ENCODE measurements around the gene NHS.
"Not testable (repeated sequence)": the region's sequence is repeated elsewhere in the genome, so short reads cannot be mapped to it uniquely, and the experiment has no call there.

Gene NHS

DNA sequence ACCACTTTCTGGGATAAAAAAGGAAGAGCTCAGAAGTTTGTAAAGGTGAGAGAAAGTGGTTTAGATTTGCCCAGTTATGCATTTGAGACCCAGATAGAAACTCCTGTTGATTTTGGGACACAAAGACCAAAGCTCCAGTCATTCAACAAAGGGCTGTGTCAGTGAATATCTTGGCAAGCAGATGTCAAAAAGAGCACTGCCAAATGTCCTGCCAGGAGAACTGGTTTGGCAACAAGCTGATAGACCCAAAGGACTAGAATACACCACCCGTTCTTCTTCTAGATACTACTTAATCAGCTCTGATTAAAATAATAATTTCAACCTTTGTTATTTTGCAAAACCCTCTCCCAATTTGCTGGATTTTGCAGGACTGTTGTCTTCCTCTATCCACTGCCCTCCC is 121.4 kb downstream of the NHS start:
- DNase-seq (ENCODE audit: low read depth in 2 of 2), result no peak

DNA sequence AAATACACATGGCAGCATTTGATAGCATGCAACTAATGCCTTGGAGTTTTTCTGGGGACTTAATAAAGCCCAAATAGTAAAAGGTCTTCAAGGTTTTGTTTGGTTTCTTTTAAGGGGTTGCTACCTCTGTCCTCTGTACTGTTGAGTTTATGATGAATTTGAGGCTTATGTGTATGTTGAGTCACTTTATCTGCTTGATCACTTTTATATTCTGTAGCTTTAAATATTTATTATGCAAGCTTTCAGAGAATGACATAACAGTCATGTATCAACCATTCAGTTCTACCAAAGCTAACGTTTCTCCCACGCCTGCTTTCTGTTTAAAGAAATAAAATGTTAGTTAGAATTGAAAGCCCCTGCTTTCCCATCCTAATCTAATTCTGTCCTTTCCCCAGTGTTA is 122.2 kb downstream of the NHS start:
- DNase-seq (ENCODE audit: low read depth in 2 of 2), result no peak

DNA sequence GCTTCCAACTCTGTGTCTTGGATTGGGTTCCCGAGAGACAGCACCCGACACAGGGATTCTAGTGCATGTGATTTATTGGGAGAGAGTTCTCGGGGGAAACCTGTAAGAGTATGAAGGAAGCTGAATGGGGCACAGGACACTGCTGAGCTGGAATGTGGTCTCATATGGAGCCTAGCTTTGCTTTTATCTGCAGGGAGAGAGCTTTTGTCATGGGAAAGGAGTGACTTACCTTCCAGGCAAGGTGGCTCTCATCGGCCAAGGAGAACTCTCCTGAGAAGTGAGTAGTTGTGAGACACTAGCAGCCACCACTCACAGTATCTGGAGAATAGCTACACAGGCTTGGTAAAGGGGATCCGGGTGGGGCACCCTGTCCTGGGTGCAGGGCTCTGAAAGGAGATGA is 124.5 kb downstream of the NHS start:
- no peak for DNase-seq (ENCODE audit: low read depth in 2 of 2)

DNA sequence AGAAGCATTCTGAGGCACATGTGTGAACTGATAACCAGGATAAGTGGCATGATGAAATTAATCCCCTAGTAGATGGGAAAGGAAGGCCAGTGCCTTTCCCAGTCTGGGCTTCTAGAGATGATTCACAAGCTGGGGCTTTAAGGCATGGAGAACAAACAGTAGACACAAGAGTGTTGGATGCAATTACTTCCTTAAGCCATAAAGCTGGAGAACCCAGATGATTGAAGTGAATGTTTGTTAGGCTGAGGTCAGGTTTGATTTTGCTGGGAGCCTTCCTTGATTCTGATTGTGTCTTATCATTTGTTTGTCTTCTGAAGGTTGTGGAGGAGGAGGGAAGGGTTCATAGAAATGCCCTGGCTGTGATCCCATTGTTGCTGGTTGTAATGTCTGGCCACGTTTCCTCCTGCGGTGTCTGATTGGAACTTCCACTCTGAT is 125.2 kb downstream of the NHS start:
- DNase-seq (ENCODE audit: low read depth in 2 of 2), result no peak

DNA sequence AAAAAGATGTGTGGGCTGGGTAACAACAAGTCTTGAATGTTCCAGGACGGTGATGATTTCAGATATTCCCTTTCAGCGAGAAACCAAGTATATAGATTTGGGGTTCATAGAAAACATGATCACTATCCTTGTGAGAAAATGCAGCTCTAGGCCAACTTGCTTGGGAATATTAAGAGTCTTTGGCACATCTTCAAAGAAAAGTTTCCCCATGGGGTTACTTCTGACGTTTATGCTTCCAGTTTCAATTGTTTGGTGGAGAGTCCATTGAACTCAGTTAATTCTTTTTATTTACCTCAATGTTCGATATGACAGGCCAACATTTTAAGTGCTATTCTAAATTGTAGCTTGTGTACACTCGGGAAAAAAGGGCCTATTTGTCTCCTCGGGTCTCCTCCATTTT is 126.7 kb downstream of the NHS start:
- no peak for DNase-seq (ENCODE audit: low read depth in 2 of 2)

DNA sequence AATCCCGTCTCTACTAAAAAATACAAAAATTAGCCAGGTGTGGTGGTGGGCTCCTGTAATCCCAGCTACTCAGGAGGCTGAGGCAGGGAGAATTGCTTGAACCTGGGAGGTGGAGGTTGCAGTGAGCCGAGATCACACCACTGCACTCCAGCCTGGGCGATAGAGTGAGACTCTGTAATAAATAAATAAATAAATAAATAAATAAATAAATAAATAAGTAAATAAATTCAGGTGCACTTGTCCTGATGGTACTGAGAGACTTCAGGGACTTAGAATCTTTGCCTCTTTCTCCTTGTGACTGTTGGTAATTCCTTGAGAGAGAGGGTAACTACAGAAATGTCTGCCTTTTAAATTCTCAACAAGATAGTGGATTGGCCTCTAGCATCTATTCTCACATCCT is 131.4 kb downstream of the NHS start:
- not testable (repeated sequence) for DNase-seq (ENCODE audit: low read depth in 2 of 2)

DNA sequence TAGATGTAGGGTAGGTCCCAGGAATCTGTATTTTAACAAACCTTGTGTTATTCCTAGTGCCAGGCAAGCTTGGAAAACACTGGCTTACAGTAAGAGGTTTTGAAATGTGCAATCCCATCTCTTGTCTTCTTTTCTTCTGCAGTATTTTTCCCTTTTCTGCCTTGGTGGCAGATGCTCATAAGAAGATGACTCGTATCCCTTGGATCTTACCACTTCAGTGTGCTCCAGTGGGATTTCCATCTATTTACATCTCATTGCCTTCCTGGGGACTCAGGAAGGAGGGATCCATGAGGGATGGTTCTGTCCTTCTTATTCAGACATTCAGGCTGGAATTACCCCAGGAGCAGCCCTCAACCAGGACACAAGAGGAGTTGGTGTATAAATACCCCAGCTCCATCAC is 136.6 kb downstream of the NHS start:
- no peak for DNase-seq (ENCODE audit: low read depth in 2 of 2)

DNA sequence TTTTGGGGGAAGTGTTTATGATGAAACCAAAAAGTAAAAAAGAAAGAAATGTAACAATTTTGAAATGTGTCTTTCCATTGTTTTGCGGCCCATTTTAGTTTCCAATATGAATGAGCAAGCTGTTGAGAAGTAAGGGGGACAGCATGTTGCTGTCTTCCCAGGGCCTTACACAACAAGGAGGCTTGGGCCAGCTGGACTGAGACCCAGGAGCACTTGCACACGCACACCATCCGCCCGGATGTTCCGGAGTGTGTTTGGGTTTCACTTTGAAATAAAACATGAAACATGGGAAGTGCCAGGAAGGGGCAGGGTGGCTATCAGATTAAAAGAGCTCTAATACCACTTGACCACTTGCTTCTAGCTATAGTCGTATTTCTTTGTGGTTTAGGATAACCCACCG is 144.4 kb downstream of the NHS start:
- DNase-seq (ENCODE audit: low read depth in 2 of 2), result no peak

DNA sequence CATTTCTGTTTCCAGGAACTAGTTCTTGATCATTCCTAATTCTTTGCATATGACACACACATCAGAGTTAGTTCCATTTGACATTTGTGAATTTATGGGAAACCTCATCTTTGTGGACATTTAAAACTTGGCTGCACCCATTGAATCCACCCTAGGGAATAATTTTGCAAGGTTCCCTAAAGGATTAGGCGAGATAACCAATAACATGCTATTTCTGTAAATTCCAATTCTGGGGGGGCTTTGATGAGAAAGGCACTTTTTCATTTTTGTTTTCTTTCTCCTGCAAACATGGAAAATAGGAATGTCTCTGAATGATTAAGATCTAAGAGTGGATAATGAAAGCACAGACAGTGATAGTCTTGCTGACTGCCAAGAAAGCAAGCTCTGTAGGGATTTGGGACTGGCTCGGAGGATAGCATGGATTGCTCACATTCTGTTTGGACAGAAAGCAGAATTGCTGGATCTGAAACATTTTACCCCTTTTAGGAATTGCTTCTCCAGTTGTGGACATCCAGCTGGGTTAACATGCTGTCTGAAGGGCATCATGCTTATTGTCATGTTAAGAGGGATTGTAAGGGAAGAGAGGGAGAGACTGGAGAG is 145.1 kb downstream of the NHS start:
- DNase-seq (ENCODE audit: low read depth in 2 of 2), result no peak

DNA sequence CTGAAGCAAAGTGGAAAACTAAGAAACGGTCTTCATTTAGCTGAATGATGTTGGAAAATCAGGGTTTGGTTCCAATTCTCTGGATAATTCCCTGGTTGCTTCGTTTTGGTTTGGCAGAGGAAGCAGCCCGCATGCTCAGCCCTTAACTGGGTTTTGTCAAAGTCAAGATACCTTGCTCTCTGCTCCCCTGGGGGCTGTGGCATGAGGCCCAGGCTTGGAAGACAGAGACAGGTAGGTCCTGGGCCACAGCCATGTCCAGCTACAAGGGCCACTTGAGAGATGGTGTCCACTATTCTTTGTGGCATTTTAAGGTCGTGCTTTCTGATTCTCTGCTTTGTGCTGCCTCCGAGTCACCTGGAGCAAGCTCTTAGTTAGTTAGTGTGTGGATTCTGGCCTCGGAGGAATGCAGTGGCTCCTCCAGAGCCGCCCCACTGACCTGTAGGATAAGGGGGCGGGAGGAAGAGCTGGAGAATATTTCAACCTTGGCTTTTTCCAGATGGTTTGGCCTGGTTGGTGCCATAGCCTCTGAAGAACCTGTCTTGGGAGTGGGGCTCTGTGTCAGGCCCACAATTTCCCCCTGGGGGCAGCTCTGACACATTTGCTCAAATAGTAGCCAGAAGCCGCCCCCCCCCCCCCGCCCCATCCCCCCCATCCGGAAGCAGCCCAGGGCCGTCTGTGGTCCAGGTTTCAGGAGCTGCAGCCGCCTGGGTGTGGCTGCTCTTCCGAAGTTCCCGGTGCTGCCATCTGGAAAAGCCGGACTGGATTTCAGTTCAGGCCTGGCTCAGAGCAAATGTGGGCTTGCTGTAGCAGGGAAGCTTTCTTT is 147.1 kb downstream of the NHS start:
- DNase-seq (ENCODE audit: low read depth in 2 of 2), result no peak

DNA sequence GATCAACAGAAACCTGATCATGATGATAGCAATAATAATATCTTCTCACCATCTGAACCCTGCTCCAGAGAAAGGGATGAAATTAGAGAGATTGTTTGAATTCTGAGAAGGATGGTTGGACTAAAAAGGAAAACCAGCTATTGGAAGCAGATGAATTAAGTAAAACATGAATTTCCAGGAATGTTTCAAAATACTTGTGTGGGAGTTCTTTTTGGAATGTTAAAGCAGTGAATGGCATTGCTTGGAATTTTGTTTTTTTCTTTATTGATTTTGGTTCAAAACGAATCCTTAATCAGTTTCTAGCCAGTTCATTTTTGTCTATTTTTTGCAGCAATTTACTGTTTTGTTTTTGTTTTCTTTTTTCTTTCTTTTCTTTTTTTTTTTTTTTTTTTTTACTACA is 150.3 kb downstream of the NHS start:
- DNase-seq (ENCODE audit: low read depth in 2 of 2), result no peak

DNA sequence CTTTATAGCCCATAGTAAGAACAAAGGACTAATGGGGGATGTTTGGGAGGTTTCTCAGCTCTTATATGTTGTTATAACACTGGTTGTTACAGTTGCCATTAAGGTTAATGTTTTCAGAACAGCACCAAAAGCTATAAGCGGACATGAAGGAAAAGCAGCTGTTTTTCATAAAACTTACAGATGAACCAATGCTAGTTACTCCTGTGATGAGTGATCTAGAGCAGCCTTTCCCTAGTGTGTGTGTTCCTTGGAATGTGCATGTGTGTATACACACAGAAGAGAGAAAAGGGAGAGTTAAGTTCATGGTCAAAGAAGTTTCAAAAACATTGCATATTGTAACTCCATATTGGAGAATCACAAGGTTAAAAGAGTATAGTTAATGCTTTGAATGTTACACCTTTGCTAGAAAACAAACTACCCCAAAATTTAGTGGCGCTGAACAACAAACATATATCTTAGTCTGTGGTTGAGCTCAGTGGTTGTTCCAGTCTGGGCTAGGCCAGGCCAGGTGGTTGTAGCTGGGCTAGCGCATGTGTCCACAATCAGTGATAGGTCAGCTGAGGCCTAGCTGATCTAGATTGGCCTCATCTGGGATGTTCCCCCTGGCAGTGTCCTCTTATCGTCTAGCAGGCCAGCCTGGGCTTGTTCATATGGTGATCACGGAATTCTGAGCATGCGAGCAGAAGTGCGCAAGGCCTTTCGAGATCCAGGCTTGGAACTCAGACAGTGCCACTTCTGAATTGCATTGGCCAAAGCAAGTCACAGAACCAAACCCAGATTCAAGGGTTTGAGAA is 151.0 kb downstream of the NHS start:
- no peak for DNase-seq (ENCODE audit: low read depth in 2 of 2)

DNA sequence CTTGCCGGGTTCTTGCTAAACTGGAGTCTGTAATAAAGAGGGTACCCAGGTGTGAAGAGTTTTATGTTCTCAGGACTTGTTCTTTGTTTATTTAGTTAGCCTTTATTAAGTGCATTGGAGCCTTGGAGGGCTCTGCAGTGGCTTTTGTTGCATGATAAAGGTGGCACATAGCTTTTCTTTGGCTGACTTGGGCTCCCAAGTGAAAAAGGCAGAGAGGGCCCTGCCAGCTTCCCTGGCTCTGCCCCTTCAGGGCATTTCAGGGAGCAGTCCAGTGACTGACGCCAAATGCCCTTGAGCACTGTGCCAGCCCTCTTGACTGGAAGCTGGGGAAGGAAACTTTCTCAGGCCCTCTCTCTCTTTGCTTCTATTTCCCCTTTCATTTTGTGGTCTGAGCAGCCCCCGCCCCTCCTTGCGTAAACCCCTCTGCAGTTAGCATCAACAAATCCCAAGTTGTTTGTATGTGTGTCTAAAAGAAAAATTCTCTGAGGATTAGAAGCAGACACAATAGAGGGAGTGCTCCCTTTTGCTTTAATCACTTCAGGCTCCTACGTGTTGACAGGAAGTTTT is 152.2 kb downstream of the NHS start:
- no peak for DNase-seq (ENCODE audit: low read depth in 2 of 2)

DNA sequence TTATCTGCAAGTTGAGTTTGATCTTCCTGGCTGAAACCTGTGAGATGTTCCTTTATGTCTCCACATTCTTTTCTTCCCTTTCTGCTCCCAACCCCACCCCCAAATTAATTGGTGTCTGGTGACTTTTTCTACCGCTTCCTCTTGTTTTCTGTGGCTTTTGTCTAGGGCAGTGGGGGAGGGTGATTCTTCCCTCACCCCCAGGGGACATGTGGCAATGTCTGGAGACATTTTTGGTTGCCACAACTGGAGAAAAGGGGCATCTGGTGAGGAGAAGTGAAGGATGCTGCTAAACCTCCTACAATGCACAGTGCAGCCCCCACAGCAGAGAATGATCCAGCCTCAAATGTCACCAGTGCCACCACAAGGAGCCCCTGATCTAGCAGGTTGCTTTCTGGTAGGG is 152.9 kb downstream of the NHS start:
- DNase-seq (ENCODE audit: low read depth in 2 of 2), result no peak

DNA sequence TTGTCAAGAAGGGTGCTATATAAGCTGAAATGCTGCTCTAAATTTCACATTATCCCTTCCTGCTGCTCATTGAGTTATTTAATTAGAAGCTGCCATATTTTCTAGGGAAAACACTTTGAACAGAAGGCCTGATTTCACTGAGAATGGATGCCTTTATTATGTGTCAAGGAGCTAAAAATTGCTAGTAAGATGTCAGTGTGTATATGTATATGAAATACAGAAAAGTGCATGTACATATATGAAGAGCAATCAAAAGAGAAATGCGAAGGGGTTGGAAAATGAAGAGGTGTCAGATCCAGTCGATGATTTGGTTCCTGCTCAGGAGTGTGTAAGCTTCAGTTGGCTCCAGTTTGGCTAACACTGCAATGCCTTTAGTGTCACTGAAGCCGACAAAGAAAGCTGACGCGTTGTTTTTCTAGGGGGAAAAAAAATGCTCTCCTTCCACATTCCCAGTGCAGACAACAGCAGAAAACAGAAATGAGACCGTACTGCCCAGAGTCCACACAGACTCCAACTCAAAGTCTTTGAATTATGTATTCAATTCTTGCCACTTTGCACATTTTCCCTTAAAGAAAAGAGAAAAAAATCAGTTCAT is 154.2 kb downstream of the NHS start:
- DNase-seq (ENCODE audit: low read depth in 2 of 2), result no peak

DNA sequence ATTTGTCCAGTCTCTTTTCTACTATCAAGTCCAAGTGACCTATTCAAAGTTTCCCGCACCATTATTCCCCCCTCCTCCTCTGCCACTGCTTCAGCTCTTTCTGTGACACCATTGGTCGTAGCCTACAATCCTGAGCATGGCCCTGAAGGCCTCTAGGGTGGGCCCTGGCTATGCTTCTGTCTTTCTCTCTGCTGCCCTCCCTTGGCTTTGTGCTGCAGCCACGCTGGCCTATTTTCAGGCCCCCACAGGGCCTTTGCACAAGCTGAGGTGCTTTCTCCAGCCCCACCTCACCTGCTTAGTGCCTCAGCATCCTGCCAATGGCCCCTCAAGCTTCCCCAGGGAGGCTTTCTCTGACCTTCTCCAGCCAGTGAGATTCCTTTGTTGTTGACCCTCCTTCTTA is 156.5 kb downstream of the NHS start:
- DNase-seq (ENCODE audit: low read depth in 2 of 2), result no peak

DNA sequence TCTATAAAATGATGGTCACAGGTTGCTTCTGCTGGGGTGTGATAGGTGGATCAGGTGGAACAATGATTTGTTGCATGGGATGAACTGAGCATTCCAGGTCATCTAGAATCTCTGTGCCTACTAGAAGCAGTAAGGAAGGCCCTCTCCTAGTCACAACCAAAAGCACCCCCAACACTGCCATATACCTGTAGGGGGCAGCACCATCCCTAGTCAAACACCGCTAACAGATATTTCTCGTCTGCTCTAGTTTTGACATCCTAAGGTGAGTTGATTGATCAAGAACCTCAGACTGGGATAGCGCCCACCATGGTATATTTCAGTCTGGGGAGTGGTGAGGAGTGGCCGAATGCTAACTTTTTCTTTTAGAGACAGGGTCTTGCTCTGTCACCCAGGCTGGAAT is 160.2 kb downstream of the NHS start:
- peak in 1 of 2 donors; percentile 2 for DNase-seq (ENCODE audit: low read depth in 2 of 2)

DNA sequence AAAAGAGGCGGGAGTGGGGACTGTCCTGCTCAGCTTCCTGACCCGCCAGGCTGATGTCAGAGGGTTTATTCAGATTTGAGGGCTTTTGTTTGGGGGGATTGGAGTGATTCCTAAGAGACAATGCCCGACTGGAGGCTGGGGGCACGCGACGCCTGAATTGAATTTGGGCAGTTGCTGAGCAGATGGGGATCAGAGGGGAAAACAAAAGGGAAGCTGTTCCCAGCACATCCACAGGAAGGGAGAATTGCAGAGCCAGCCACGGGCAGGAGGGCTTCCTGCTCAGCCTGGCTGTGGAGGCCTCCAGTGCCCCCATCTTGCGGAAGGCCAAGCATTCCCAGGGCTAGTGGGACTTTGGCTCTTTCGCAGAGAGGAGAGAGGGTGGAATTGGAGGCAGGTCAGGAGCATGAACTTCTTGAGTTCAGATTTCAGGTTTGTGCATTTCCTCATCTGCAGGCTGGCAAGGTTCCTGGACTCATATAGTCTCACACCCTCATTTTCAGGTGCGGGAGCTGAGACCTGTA is 162.8 kb downstream of the NHS start:
- no peak for DNase-seq (ENCODE audit: low read depth in 2 of 2)

DNA sequence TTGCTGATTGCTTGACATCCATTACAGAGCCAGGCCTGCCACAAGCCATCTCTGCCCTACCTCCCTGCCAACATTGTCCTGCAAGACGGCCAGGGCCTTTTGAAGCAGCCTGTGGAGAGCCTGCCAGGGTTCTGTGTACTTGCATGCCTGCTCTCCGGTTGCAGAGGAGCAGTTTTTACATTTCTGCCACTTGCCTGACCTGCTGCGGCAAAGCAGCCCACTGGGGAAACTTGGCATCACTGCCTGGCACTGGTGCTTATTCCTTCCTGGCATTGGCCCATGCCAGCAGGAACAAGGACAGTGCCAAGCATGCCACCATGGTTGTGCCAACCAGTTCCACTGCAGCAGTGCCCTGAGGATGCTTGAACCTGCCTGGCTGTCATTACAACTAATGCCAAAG is 167.1 kb downstream of the NHS start:
- DNase-seq (ENCODE audit: low read depth in 2 of 2), result no peak

DNA sequence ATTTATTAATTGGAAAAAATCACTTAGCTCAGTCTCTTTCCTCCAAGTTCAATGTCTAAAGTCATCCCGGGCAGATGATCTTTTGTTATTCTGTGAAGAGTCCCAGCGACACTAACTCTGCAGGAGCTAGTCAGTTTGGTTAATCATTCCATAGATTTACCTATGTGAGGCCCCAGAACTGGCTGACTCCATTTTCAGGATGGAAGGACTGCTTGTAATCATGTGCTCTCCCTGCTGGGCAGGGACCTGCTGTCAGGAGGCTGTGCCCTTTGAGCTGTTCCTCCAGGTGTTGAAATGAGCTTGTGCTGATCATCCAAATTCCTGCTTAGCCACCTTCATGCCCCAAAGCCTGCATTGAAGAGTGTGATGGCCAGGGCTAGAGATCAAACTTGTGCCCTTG is 169.8 kb downstream of the NHS start:
- no peak for DNase-seq (ENCODE audit: low read depth in 2 of 2)

DNA sequence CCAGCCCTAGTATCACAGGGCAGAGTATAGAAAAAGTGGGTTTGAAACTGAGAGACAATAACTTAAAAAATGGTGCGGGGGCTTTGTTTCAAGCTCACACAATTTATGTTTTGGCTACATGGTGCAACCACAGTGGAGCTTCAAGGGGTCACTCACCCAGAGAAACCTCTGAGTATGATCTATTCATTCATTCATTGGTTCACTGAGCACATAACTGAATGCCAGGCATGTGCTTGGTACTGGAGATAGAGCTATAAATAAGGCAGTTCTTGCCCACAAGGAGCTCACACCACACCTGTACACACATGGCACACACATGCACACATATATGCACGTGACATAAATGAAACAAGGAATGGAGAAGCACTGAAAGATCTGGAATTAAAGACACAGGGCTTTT is 171.4 kb downstream of the NHS start:
- DNase-seq (ENCODE audit: low read depth in 2 of 2), result no peak

DNA sequence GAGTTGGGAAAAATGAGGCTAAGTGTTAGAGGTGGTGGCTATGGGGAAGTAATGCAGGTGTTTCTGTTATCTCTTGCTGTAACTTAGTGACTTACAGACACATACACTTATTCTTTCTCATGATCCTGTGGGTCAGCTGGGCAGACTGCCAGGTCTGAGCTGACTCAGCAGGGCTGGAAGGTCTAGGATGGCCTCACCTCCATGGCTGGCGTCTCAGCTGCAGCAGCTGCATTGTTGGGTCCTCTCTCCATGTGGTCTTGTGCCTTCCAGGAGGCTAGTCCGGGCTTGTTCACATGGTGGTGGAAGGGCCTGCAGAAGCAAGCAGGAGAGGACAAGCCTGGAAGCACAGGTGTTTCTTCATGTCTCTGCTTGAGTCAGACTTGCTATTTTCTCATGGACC is 172.7 kb downstream of the NHS start:
- DNase-seq (ENCODE audit: low read depth in 2 of 2), result no peak
